GM19035 (cell line): ENCODE results near the gene MASP2.
"Not testable (repeated sequence)": the region's sequence is repeated elsewhere in the genome, so short reads cannot be mapped to it uniquely, and the experiment has no call there.

Experiments used
- ATAC-seq: cut with Tn5 transposase; IDR thresholded peaks from one replicate; pipeline ENCODE4 v1.9.1; 2021; ENCODE audit not compliant: unreplicated experiment

Gene MASP2

DNA sequence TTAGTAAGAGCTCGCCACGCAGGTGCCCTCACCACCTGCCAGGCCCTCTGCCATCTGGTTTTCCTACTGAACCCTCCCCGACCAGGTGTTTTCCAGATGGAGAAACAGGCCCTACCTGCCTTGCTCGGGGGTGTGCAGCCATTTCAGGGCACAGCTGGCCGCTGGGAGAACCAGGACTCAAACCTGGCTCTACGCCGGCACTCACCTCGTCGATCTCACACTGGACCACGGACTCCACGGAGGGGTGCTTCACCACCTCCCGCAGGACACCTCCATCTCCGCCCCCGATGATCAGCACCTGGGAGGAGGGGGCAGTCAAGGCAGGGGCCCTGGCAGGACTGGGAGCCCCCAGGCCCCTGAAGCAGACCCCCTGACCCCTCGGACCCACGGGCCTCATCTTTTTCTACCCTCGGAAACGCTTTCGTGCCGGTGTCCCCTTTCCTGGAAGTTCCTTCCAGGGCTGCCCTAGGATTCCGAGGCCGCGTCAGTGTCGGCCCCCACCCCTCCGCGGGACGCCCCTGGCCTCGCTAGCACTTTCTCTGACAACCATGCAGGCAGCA, 11.6 kb upstream of the MASP2 start:
- ATAC-seq = no peak

DNA sequence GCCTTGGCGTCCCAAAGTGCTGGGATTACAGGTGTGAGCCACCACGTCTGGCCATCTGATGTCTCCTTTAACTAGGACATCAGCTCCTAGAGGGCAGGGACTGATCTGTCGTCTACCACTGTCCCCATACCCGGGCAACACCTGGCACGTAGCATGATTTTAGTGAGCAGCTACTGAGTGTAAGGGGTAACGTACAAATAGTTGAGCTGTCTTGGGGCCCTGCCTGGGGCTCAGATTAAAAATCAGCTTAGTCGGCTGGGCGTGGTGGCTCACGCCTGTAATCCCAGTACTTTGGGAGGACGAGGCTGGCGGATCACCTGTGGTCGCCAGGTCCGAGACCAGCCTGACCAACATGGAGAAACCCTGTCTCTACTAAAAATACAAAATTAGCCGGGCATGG, 11.0 kb upstream of the MASP2 start:
- no peak for ATAC-seq

- ATAC-seq = no peak
These were observed 10.4 kb upstream of the MASP2 start for GRCh38 chr1:11057477-11057876.

- ATAC-seq = no peak
These were observed 9.5 kb upstream of the MASP2 start for GRCh38 chr1:11056504-11056903.

DNA sequence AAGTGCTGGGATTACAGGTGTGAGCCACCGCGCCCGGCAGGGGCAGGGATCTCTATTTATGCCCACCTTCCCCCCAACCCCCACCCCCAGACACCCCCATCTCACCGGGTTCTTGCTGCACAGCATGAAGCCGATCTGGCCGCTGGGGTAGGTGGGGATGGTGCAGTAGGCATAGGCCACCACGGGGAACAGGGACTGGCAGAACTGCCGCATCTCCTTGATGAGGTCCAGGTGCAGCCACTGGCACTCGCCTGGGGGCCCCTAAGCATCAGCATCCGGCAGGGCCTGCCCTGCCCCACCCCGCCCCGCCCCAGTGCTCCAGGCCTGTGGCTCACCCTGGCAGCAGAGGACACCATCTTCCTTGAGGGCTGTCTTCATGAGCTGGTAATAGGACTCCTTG, 8.6 kb upstream of the MASP2 start:
- ATAC-seq = no peak

- no peak for ATAC-seq
These were observed 7.6 kb upstream of the MASP2 start for GRCh38 chr1:11054666-11055065.

DNA sequence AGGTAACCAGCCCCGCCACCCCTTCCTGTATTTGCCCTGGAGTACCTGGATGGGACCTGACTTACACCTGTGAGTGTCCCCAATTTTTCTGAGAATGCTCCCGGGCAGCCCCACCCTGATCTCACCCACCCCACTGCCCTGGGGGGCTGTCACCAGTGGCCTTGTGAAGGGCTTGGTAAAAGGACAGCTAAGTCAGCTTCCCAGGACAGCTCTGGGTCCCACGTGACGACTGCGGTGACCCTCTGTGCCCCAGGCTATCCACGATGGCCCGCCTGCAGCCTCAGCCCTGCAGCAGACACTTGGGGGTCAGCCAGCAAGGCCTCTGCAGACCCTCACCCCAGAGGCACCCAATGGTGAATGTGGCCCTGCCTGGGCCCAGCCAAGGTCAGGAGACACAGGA, 7.1 kb upstream of the MASP2 start:
- ATAC-seq = no peak

- no peak for ATAC-seq
These were observed 6.7 kb upstream of the MASP2 start for GRCh38 chr1:11053758-11054137.

DNA sequence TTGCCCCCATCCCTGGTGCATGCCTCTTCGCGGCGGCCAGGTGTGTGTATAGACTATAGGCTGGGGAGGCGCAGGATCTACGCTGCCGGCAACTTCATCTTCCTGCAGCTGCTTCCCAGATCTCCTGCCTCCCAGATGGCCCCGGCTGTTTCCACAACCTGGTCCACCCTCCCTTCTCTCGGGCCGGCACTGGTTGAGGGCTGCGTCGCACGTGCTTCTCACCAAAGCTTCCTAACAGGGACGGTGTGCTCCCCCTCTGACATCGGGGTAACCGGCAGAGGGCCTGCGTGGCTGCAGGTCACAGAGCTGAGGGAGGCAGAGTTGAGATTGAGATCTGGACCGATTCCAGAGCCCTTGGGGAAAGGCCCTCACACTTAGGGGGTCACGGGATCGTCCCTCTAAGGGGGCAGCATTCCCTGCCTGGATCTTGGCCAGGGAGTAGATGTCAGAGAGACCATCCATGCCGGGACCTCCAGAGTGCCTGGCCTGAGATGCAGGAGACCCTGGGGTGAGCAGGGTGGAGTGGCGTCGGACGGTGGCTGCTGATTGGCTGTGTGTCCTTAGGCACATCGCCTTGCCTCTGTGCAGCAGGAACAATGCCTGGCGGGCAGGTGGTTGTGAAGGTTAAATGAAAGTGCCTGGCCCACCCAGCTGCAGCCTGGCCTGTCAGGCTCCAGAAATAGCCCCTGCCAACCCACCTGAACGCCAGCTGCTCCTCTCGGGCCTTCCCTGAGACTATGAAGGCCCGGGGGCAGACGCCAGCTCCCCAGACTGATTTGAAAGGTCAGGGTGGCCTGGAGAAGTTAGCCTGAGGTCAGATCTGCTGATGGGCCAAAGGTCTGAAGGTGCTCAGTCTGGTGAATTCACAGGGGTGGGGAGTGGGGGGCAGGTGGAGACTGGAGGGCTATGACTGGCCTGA, 6.1 kb upstream of the MASP2 start:
- no peak for ATAC-seq

- ATAC-seq = no peak
These were observed 4.9 kb upstream of the MASP2 start for GRCh38 chr1:11051781-11052511.

DNA sequence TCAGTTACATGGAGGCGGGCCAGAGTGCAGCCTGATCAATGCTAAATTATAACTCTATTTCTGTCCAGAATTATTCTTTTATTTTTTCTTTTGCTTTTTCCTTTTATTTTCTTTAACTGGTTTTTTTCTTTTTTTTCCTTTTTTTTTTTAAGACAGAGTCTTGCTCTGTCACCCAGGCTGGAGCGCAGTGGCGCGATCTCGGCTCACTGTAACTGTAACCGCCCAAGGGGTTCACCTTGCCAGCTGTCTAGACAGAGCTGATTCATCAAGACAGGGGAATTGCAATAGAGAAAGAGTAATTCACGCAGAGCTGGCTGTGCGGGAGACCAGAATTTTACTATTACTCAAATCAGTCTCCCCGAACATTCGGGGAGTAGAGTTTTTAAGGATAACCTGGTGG, 4.1 kb upstream of the MASP2 start:
- not testable (repeated sequence) for ATAC-seq

DNA sequence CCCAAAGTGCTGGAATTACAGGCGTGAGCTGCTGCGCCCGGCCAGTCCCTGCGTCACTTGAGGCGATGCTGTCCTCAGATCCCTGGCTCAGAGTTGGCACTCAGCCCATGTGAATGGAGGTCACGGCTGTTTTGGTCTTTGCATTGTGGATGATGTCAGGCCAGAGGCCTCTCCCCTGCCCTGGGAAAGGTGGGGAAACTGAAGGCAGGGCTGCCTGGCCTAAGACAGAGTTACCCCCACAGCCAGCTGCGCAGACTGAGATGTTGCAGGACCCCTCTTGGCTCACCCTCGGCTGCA, 821 bp downstream of the MASP2 start:
- ATAC-seq = no peak

DNA sequence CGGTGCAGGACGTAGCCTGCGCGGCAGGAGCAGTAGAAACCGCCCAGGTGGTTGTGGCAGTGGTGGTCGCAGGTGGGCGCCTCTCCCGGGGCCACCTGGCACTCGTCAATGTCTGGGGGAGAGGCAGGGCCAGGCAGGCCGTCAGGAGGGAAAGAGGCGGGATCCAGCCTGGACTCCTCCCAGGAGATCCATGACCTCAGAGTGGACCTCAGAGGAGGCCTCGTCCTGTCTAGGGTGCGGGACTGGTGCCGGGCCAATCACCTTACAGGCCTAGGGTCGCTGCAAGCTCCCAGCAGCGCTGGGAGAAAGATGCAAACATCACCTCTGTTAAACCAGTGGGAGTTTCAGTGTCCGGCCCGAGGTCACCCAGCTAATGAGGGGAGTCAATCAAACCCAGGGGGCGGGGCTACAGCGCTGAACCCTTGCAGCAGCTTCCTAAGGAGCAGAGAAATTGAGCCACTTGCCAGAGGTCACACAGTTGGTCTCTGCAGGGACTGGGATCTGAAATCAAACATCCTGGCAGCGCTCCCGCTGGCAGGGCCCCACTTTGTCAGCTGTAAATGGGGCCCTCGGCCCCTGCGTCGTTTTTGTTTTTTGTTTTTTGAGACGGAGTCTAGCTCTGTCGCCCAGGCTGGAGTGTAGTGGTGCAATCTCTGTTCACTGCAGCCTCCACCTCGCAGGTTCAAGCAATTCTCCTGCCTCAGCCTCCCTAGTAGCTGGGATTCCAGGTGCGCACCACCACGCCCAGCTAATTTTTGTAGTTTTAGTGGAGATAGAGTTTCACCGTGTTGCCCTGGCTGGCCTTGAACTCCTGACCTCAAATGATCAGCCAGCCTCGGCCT, 1.4 kb downstream of the MASP2 start:
- ATAC-seq = no peak

DNA sequence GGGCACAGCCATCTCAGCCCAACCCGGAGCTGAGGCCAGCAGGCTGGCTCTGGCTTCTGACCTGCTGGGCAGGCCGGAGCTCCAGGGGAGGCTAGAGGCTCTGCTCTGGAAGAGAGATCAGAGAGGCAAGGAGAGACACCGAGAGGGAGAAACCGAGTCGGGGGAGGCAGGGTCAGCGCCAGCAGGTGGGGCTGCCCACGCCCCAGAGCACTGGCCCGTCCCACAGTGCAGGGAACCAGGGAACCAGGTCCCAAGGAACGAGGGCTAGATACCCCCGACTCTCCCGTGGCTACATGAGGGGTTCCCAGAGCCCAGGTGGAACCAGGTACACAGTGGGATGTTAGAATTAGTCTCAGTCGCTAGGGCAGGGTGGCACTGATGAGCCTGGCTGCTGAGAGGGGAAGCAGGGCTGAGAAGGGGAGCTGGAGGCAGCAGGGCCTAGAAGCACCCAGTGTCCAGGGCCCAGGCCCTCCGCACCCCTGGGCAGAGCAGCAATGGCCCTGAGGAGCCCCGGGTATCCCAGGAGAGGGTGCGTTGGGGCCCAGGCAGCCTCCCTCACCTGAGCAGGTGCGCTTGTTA, 2.1 kb downstream of the MASP2 start:
- ATAC-seq = no peak

- no peak for ATAC-seq
These were observed 2.8 kb downstream of the MASP2 start for GRCh38 chr1:11044086-11044848.

GRCh38 chr1:11042995-11043874, 3.8 kb downstream of the MASP2 start:
- ATAC-seq = no peak

DNA sequence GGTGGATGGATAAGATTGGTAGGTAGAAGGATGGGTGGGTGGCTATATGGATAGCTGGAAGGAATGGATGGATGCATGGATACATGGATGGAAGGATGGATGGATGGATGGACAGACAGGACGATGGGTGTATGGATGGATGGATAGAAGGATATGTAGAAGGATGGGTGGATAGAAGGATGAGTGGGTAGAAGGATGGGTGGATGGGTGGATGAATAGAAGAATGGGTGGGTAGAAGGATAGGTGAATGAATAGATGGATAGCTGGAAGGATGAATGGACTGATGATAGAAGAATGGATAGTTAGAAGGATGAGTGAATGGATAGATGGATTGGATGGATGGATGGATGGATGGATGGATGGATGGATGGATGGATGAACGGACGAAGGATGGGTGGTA, 5.0 kb downstream of the MASP2 start:
- no peak for ATAC-seq

DNA sequence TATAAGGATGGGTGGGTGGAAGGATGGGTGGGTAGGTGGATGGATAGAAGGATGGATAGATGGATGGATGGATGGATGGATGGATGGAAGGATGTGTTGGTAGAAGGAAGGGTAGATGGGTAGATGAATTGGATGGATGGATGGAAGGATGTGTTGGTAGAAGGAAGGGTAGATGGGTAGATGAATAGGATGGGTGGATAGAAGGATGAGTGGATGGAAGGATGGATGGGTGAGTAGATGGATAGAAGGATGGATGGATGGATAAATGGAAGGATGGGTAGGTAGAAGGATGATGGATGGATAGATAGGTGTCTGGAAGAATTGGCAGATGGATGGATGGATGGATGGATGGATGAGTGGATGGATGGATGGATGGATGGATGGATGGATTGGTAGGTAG, 6.0 kb downstream of the MASP2 start:
- ATAC-seq = no peak

DNA sequence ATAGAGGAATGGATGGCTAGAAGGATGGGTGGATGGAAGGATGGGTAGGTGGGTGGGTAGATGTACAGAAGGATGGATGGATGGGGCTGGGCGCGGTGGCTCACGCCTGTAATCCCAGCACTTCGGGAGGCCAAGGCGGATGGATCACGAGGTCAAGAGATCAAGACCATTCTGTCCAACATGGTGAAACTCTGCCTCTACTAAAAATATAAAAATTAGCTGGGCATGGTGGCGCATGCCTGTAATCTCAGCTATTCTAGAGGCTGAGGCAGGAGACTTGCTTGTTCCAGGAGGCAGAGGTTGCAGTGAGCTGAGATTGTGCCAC, 7.0 kb downstream of the MASP2 start:
- ATAC-seq = not testable (repeated sequence)
